ENCODE measurements around the gene ALK.

The ALK gene

DNA sequence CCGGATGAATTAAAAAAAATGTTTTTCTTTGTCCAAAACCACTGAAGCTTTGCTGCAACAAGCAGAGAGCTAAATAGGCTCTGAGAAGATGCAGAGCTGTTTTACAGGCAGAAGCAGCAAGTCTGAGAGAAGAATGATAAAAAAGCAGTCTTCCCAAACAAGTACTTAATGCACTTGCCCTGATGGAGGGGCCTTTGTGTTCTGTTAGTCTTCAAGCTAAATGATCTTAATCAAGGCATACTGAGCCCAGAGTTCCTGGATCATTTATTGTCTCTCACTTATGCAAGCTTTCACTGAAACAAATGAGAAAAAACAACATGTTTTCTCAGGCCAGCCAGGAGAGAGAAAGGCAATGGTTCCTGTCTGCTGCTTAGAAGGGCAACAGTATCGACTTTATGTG is 653.7 kb downstream of the ALK start:
- H3K4me3 ChIP-seq (ENCODE audit: low read depth, low read length), result no peak overlapping the region
- TF ChIP-seq HOXA7 (CRISPR knock-in tag; IDR thresholded peaks at IDR 0.05; ENCODE audit: borderline replicate concordance) (no peak), ZNF629 (tag by site-specific recombination; IDR thresholded peaks at IDR 0.05) (no peak), ZNF555 (tag by site-specific recombination; conservative IDR thresholded peaks at IDR 0.05) (no peak), GLI2 (tag by site-specific recombination; IDR thresholded peaks at IDR 0.05; ENCODE audit: borderline replicate concordance, low read depth) (no peak), ZNF423 (tag by site-specific recombination; IDR thresholded peaks at IDR 0.05) (no peak), MZF1 (tag by site-specific recombination; IDR thresholded peaks at IDR 0.05; ENCODE audit: borderline replicate concordance) (no peak), ZNF433 (tag by site-specific recombination; IDR thresholded peaks at IDR 0.05; ENCODE audit: low read depth) (no peak), ZNF677 (tag by site-specific recombination; IDR thresholded peaks at IDR 0.05) (no peak), ZBTB21 (tag by site-specific recombination; IDR thresholded peaks at IDR 0.05) (no peak), TRIM28 (IDR thresholded peaks at IDR 0.05; ENCODE audit: borderline replicate concordance, low read length) (no peak), ZNF169 (tag by site-specific recombination; IDR thresholded peaks at IDR 0.05) (no peak), ZNF76 (tag by site-specific recombination; IDR thresholded peaks at IDR 0.05; ENCODE audit: borderline replicate concordance, low read depth) (no peak), ZSCAN30 (tag by site-specific recombination; IDR thresholded peaks at IDR 0.05) (no peak)
- TF ChIP-seq, protein P1, sequence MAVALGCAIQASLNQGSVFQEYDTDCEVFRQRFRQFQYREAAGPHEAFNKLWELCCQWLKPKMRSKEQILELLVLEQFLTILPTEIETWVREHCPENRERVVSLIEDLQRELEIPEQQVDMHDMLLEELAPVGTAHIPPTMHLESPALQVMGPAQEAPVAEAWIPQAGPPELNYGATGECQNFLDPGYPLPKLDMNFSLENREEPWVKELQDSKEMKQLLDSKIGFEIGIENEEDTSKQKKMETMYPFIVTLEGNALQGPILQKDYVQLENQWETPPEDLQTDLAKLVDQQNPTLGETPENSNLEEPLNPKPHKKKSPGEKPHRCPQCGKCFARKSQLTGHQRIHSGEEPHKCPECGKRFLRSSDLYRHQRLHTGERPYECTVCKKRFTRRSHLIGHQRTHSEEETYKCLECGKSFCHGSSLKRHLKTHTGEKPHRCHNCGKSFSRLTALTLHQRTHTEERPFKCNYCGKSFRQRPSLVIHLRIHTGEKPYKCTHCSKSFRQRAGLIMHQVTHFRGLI (tag by site-specific recombination; IDR thresholded peaks at IDR 0.05), result no peak
- TF ChIP-seq, protein P2, sequence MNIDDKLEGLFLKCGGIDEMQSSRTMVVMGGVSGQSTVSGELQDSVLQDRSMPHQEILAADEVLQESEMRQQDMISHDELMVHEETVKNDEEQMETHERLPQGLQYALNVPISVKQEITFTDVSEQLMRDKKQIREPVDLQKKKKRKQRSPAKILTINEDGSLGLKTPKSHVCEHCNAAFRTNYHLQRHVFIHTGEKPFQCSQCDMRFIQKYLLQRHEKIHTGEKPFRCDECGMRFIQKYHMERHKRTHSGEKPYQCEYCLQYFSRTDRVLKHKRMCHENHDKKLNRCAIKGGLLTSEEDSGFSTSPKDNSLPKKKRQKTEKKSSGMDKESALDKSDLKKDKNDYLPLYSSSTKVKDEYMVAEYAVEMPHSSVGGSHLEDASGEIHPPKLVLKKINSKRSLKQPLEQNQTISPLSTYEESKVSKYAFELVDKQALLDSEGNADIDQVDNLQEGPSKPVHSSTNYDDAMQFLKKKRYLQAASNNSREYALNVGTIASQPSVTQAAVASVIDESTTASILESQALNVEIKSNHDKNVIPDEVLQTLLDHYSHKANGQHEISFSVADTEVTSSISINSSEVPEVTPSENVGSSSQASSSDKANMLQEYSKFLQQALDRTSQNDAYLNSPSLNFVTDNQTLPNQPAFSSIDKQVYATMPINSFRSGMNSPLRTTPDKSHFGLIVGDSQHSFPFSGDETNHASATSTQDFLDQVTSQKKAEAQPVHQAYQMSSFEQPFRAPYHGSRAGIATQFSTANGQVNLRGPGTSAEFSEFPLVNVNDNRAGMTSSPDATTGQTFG (tag by site-specific recombination; IDR thresholded peaks at IDR 0.05; ENCODE audit: borderline replicate concordance), result no peak
- TF ChIP-seq, protein P3, sequence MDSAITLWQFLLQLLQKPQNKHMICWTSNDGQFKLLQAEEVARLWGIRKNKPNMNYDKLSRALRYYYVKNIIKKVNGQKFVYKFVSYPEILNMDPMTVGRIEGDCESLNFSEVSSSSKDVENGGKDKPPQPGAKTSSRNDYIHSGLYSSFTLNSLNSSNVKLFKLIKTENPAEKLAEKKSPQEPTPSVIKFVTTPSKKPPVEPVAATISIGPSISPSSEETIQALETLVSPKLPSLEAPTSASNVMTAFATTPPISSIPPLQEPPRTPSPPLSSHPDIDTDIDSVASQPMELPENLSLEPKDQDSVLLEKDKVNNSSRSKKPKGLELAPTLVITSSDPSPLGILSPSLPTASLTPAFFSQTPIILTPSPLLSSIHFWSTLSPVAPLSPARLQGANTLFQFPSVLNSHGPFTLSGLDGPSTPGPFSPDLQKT (IDR thresholded peaks at IDR 0.05; ENCODE audit: borderline replicate concordance, low read depth, low read length), result no peak
- TF ChIP-seq, protein P4, sequence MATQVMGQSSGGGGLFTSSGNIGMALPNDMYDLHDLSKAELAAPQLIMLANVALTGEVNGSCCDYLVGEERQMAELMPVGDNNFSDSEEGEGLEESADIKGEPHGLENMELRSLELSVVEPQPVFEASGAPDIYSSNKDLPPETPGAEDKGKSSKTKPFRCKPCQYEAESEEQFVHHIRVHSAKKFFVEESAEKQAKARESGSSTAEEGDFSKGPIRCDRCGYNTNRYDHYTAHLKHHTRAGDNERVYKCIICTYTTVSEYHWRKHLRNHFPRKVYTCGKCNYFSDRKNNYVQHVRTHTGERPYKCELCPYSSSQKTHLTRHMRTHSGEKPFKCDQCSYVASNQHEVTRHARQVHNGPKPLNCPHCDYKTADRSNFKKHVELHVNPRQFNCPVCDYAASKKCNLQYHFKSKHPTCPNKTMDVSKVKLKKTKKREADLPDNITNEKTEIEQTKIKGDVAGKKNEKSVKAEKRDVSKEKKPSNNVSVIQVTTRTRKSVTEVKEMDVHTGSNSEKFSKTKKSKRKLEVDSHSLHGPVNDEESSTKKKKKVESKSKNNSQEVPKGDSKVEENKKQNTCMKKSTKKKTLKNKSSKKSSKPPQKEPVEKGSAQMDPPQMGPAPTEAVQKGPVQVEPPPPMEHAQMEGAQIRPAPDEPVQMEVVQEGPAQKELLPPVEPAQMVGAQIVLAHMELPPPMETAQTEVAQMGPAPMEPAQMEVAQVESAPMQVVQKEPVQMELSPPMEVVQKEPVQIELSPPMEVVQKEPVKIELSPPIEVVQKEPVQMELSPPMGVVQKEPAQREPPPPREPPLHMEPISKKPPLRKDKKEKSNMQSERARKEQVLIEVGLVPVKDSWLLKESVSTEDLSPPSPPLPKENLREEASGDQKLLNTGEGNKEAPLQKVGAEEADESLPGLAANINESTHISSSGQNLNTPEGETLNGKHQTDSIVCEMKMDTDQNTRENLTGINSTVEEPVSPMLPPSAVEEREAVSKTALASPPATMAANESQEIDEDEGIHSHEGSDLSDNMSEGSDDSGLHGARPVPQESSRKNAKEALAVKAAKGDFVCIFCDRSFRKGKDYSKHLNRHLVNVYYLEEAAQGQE (tag by site-specific recombination; IDR thresholded peaks at IDR 0.05), result no peak
- TF ChIP-seq, protein P5, sequence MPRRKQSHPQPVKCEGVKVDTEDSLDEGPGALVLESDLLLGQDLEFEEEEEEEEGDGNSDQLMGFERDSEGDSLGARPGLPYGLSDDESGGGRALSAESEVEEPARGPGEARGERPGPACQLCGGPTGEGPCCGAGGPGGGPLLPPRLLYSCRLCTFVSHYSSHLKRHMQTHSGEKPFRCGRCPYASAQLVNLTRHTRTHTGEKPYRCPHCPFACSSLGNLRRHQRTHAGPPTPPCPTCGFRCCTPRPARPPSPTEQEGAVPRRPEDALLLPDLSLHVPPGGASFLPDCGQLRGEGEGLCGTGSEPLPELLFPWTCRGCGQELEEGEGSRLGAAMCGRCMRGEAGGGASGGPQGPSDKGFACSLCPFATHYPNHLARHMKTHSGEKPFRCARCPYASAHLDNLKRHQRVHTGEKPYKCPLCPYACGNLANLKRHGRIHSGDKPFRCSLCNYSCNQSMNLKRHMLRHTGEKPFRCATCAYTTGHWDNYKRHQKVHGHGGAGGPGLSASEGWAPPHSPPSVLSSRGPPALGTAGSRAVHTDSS (tag by site-specific recombination; IDR thresholded peaks at IDR 0.05), result no peak
- TF ChIP-seq, protein P6, sequence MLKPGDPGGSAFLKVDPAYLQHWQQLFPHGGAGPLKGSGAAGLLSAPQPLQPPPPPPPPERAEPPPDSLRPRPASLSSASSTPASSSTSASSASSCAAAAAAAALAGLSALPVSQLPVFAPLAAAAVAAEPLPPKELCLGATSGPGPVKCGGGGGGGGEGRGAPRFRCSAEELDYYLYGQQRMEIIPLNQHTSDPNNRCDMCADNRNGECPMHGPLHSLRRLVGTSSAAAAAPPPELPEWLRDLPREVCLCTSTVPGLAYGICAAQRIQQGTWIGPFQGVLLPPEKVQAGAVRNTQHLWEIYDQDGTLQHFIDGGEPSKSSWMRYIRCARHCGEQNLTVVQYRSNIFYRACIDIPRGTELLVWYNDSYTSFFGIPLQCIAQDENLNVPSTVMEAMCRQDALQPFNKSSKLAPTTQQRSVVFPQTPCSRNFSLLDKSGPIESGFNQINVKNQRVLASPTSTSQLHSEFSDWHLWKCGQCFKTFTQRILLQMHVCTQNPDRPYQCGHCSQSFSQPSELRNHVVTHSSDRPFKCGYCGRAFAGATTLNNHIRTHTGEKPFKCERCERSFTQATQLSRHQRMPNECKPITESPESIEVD (tag by site-specific recombination; IDR thresholded peaks at IDR 0.05), result no peak
- CTCF ChIA-PET, result interaction anchor here (0.8 to 1.3 kb wide), 2 partner anchors 8 to 42 kb away, joined by 3 to 6 read pairs; no protein-coding TSS in a partner anchor
- H3K9me3 ChIP-seq (ENCODE audit: control insufficient read depth, insufficient read depth, low read depth, low read length), result no peaks in the 10 kb centered on the region
- H3K4me1 ChIP-seq (ENCODE audit: control insufficient read depth, insufficient read depth, low read length), result no peaks in the 10 kb centered on the region
- POLR2A ChIA-PET, result no interaction called here
- no peak overlapping the region for H3K27ac ChIP-seq (ENCODE audit: extremely low read depth, low read depth, low read length)
- H3K36me3 ChIP-seq (ENCODE audit: control insufficient read depth in 2 of 2, insufficient read depth in 1 of 2, low read length in 2 of 2), result no peaks in the 10 kb centered on the region

All from HEK293 (cell line).